Panc1 (cell line): ENCODE data around the gene GMPR2. TPM values are rescaled to one million over a fixed set of nuclear protein-coding genes. Genes with fewer than 3 reads are reported as not detected.

Experiments used
- ATAC-seq: fragments of 200-7000 bp; cut with Tn5 transposase; 2 replicates; pipeline ENCODE4 v1.9.1; 2020; ENCODE audit warnings: mild to moderate bottlenecking, moderate library complexity
- BruUV-seq: library from RNA; stranded (reverse); fragments of 400-500 nt; replicated peaks from 2 replicates; lab custom pipeline; 2021; lab: Mats Ljungman, UMichigan
- CTCF ChIA-PET: fragments of 300-600 bp; sonication (Branson Sonifier 250); formaldehyde crosslinking; loops from one replicate; lab custom pipeline; 2022; ENCODE audit warnings: antibody characterized with exemption; lab: Charles Lee
- POLR2A ChIA-PET: fragments of 300-600 bp; sonication (Branson Sonifier 250); formaldehyde crosslinking; loops from one replicate; lab custom pipeline; 2022; ENCODE audit warnings: antibody characterized with exemption; lab: Charles Lee
- DNase-seq: peaks from one replicate; pipeline ENCODE4 v3.0.0-alpha.2; 2010; ENCODE audit warnings: low read depth, low spot score
- H3K27ac ChIP-seq: 2 replicates; pipeline ENCODE4 v1.5.1; 2011; ENCODE audit warnings: mild to moderate bottlenecking, low read length, inconsistent platforms
- H3K27me3 ChIP-seq: fragments of 200-500 bp; sonication (Bioruptor generic); 2 replicates; pipeline ENCODE4 v1.6.0; 2014; ENCODE audit warnings: low read length, inconsistent platforms; ENCODE audit not compliant: control insufficient read depth, insufficient read depth
- H3K36me3 ChIP-seq: fragments of 200-500 bp; sonication (Bioruptor generic); 2 replicates; pipeline ENCODE4 v1.5.1; 2014; ENCODE audit warnings: inconsistent platforms, mild to moderate bottlenecking, low read length, moderate library complexity; ENCODE audit not compliant: control insufficient read depth, insufficient read depth
- H3K4me1 ChIP-seq: 2 replicates; pipeline ENCODE4 v1.5.1; 2011; ENCODE audit warnings: inconsistent platforms, mild to moderate bottlenecking, low read length, moderate library complexity; ENCODE audit not compliant: control insufficient read depth, insufficient read depth
- H3K4me3 ChIP-seq, 2 experiments: 2 replicates each; pipeline ENCODE4 v1.5.1; 2011 to 2012; ENCODE audit warnings: low read depth in 2 of 2, low read length in 2 of 2, mild to moderate bottlenecking in 2 of 2, inconsistent platforms in 1 of 2, moderate library complexity in 1 of 2
- H3K9me3 ChIP-seq: fragments of 200-500 bp; sonication (Bioruptor generic); 2 replicates; pipeline ENCODE4 v1.5.1; 2014; ENCODE audit warnings: low read depth, mild to moderate bottlenecking, inconsistent platforms, low read length, moderate library complexity; ENCODE audit not compliant: control insufficient read depth, insufficient read depth
- CTCF ChIP-seq: fragments of 450-650 bp; IDR thresholded peaks from 2 replicates; pipeline ENCODE4 v1.5.1; 2017; ENCODE audit warnings: mild to moderate bottlenecking
- POLR2AphosphoS5 ChIP-seq: IDR thresholded peaks from 2 replicates; pipeline ENCODE4 v1.6.1; 2012; ENCODE audit warnings: mild to moderate bottlenecking, low read depth, low read length, moderate library complexity
- SIN3A ChIP-seq: IDR thresholded peaks from 2 replicates; pipeline ENCODE4 v1.6.1; 2012; ENCODE audit warnings: low read depth, mild to moderate bottlenecking, low read length, moderate library complexity, borderline replicate concordance; ENCODE audit not compliant: insufficient read depth
- TCF7L2 ChIP-seq: IDR thresholded peaks from 2 replicates; pipeline ENCODE4 v1.6.1; 2011; ENCODE audit warnings: mild to moderate bottlenecking, low read depth, low read length, inconsistent platforms
- in situ Hi-C: cut with HindIII; loops from 2 replicates; pipeline ENCODE4 v1.10.0; 2016; ENCODE audit warnings: low sequenced_read_pairs, low pct_unique_long_range_greater_than_20kb
- intact Hi-C: fragments of 100-400 bp; cut with micrococcal nuclease; formaldehyde crosslinking; loops from one replicate; pipeline ENCODE4 v1.10.0; 2022; ENCODE audit not compliant: unreplicated experiment
- total RNA-seq: library from RNA; stranded (reverse); gene quantifications from one replicate; pipeline ENCODE4 v1.2.1, GENCODE V29; 2021; ENCODE audit not compliant: unreplicated experiment
- TF ChIP-seq, protein P1 (sequence below), 2 experiments: IDR thresholded peaks; 2 replicates each; pipeline ENCODE4 v1.6.1; 2011 to 2012; ENCODE audit warnings: low read depth in 2 of 2, control low read depth in 1 of 2, low read length in 1 of 2, mild to moderate bottlenecking in 1 of 2, moderate library complexity in 1 of 2; ENCODE audit not compliant: insufficient read depth in 1 of 2

The GMPR2 gene
- total RNA-seq, 1 experiment from 2014 or later, result 45.9 TPM

GRCh38 chr14:24194186-24194872, 38.4 kb upstream of the GMPR2 start:
- H3K36me3 ChIP-seq, result peaks cover 4% of the 10 kb centered on the region
- peak overlapping the region; percentile 68 to 73 for H3K4me3 ChIP-seq
- intact Hi-C loops (no loop called here), in situ Hi-C loops (no loop called here)
- no peak for TF ChIP-seq CTCF
- TF ChIP-seq POLR2AphosphoS5, result no peak
- TF ChIP-seq, protein P1, sequence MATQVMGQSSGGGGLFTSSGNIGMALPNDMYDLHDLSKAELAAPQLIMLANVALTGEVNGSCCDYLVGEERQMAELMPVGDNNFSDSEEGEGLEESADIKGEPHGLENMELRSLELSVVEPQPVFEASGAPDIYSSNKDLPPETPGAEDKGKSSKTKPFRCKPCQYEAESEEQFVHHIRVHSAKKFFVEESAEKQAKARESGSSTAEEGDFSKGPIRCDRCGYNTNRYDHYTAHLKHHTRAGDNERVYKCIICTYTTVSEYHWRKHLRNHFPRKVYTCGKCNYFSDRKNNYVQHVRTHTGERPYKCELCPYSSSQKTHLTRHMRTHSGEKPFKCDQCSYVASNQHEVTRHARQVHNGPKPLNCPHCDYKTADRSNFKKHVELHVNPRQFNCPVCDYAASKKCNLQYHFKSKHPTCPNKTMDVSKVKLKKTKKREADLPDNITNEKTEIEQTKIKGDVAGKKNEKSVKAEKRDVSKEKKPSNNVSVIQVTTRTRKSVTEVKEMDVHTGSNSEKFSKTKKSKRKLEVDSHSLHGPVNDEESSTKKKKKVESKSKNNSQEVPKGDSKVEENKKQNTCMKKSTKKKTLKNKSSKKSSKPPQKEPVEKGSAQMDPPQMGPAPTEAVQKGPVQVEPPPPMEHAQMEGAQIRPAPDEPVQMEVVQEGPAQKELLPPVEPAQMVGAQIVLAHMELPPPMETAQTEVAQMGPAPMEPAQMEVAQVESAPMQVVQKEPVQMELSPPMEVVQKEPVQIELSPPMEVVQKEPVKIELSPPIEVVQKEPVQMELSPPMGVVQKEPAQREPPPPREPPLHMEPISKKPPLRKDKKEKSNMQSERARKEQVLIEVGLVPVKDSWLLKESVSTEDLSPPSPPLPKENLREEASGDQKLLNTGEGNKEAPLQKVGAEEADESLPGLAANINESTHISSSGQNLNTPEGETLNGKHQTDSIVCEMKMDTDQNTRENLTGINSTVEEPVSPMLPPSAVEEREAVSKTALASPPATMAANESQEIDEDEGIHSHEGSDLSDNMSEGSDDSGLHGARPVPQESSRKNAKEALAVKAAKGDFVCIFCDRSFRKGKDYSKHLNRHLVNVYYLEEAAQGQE (IDR thresholded peaks at IDR 0.05; ENCODE audit: insufficient read depth in 1 of 2, low read depth in 2 of 2, low read length in 1 of 2), result no peak
- no peak for TF ChIP-seq SIN3A
- TF ChIP-seq TCF7L2, result no peak
- H3K9me3 ChIP-seq, result no peaks in the 10 kb centered on the region
- ChIA-PET CTCF (no interaction called here), POLR2A (interaction anchor here (0.6 kb wide), 1 partner anchor 59 kb away, joined by 24 read pairs; no protein-coding TSS in a partner anchor)
- no peaks in the 10 kb centered on the region for H3K27me3 ChIP-seq
- H3K27ac ChIP-seq, result peak overlapping the region; percentile 92
- BruUV-seq, result TSS peak; percentile 65
- DNase-seq (no peak), ATAC-seq (no peak)
- H3K4me1 ChIP-seq, result peaks cover 4% of the 10 kb centered on the region

DNA sequence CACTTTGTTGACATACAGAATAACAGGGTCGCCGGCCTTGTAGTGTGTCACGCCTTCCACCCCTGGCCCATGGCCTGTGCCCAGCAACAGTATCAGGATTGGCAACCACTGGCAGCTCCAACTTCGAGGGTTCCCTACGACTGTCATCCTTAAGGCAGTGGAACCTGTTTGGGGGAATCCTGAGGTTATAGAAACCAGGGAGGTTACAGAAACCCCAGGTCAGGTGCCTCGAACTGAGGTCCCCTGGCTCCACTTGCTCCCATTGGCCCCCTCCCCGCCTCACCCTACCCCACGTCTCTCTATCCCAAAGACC, 37.9 kb upstream of the GMPR2 start:
- CTCF ChIA-PET, result no interaction called here

More for the DNA sequence above, 37.9 kb upstream of the GMPR2 start:
- Histone ChIP-seq H3K27me3 (no peaks in the 10 kb centered on the region), H3K36me3 (peaks cover 4% of the 10 kb centered on the region), H3K4me1 (peaks cover 2% of the 10 kb centered on the region), H3K27ac (peak overlapping the region; percentile 92), H3K9me3 (no peaks in the 10 kb centered on the region), H3K4me3 (peak overlapping the region; percentile 68 to 73)
- POLR2A ChIA-PET, result interaction anchor here (0.6 kb wide), 1 partner anchor 59 kb away, joined by 24 read pairs; no protein-coding TSS in a partner anchor
- intact Hi-C loops, result no loop called here
- no TSS peak for BruUV-seq
- in situ Hi-C loops, result no loop called here
- DNase-seq, result no peak
- no peak for ATAC-seq
- TF ChIP-seq TCF7L2 (no peak), POLR2AphosphoS5 (no peak), CTCF (no peak), SIN3A (no peak)
- TF ChIP-seq, protein P1 (IDR thresholded peaks at IDR 0.05; ENCODE audit: insufficient read depth in 1 of 2, low read depth in 2 of 2, low read length in 1 of 2), result no peak
